ENCODE measurements around the gene RPTOR.

RPTOR gene

DNA sequence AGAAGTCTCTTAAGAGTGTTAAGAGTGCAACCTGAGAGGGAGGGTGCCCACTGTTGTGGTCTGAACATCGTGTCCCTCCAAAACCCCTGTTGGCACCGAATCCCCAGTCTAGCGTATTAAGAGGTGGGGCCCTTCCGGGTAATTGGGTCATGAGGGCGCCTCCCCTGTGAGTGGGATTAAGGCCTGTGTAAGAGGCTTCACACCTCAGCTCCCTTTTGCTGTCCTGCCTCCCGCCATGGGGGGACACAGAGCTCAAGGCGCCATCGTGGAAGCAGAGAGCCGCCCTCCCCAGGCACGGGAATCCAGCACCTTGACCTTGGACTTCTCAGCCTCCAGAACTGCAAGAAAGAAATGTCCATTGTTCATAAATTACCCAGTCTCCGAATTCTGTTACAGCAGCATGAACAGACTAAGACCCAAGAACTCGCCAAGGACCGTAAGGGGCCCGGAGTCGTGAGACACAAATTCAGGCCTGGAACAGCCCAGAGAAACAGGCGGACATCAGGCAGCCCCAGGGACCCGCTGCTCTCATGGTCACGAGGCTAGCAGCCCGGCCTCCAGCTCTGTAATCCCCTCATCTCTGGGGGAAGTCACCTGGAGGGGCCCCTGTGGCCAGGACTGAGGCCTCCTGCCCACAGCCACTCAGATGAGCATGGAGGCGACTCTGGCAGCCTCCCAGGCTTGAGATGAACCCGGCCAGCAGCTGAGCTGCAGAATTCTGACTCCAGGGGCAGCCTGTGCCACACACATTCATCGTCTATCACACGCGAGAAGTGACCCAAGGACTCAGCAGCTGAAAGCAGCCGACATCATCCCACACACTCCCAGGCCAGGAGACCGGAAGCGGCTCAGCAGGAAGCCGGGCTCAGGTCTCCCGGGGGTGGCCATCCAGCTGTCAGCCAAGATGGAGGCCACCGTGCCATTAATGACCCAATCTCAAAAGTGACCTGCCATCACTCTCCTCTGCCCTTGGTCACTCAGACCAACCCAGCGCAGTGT, 434.2 kb downstream of the RPTOR start:
- H3K9ac ChIP-seq (ENCODE audit: low read depth, low read length, poor library complexity): no peak overlapping the region
- H4K91ac ChIP-seq (ENCODE audit: low read depth, low read length, poor library complexity): no peak overlapping the region
- no peak overlapping the region for H2BK12ac ChIP-seq (ENCODE audit: low read length)
- DNase-seq (ENCODE audit: low spot score): no peak
- H2AFZ ChIP-seq (ENCODE audit: low read length): no peak overlapping the region
- H3K14ac ChIP-seq (ENCODE audit: low read length): no peak overlapping the region
- H4K8ac ChIP-seq (ENCODE audit: low read depth, low read length): no peak overlapping the region
- no peak overlapping the region for H2BK5ac ChIP-seq (ENCODE audit: low read length)
- H3K27ac ChIP-seq (replicated peaks; ENCODE audit: low read length): no peak overlapping the region
- H2AK5ac ChIP-seq (ENCODE audit: low read depth, low read length): peak overlapping the region; percentile 42
- peaks cover 0 to 15% (median 2%) of the 10 kb centered on the region in 3 experiments for H3K27me3 ChIP-seq (ENCODE audit: control insufficient read depth in 3 of 3, insufficient read depth in 3 of 3, low read depth in 1 of 3, low read length in 3 of 3)
- H2BK120ac ChIP-seq (ENCODE audit: low read depth, low read length): no peak overlapping the region
- no CpG with 5 or more reads among the region's 31 CpGs for WGBS, 2 donors (ENCODE audit: extremely low coverage in 2 of 2, insufficient read length in 2 of 2, insufficient replicate concordance in 1 of 2)
- H3K4ac ChIP-seq (ENCODE audit: low read length): no peak overlapping the region
- H3K4me1 ChIP-seq (ENCODE audit: control insufficient read depth in 2 of 2, insufficient read depth in 1 of 2, low read depth in 1 of 2, low read length in 2 of 2): peaks cover 0 to 3% of the 10 kb centered on the region in 2 donors
- peaks cover 0 to 2% of the 10 kb centered on the region in 2 donors for H3K9me3 ChIP-seq (replicated peaks in 1 of 2; ENCODE audit: control insufficient read depth in 2 of 2, insufficient read depth in 1 of 2, low read depth in 1 of 2, low read length in 2 of 2)
- no peaks in the 10 kb centered on the region for H3K79me1 ChIP-seq (ENCODE audit: low read depth, low read length)
- H3K4me3 ChIP-seq (ENCODE audit: low read length in 2 of 2): no peak overlapping the region
- H3K18ac ChIP-seq (ENCODE audit: low read length): peak overlapping the region; percentile 25
- H3K4me2 ChIP-seq (ENCODE audit: insufficient read depth, low read length, poor library complexity, severe bottlenecking): no peak overlapping the region
- H2BK15ac ChIP-seq (ENCODE audit: low read length): no peak overlapping the region
- no peaks in the 10 kb centered on the region for H3K36me3 ChIP-seq (replicated peaks in 1 of 2; ENCODE audit: control insufficient read depth in 2 of 2, insufficient read depth in 2 of 2, low read length in 2 of 2)
- H3K23ac ChIP-seq (ENCODE audit: low read depth, low read length, poor library complexity): peak overlapping the region; percentile 29

DNA sequence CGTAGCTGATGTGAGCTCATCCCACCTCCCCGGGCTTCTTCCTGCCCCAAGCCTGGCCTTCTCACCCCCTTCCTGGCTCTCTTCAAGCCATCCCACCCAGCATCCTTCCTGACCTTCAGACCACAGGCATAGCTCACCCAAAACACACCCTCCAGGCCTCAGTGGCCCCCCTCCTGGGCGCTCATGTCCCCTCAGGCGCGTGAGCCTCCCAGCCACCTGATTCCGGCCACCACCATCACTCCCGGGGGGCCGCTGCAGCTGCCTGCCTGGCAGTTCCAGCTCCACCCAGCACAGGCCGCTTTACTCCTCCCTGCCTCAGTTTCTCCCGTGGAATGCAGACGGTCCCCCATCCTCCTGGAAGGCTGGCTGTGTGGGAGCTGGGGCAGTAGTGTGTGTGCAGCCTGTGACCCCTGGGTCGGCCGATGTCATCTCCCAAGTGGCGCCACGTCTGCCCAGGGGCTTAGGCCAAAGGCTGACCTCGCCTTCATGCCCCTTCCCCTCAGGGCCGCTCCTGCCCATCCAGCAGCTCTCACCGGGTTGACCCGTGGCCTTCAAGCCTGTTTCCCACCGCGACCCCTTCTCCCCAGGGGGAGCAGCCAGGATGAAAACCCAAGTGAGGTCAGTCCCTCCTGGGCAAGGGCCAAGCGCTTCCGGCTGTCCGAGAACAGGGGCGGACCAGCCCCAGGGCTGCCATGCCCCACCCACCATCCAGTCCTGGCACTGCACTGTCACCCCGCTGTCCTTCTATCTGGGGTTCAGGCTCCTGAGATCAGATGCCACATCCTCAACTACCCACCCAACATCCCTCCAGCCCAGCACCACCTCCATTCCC, 435.1 kb downstream of the RPTOR start:
- no peak overlapping the region for H2AFZ ChIP-seq (ENCODE audit: low read length)
- peak overlapping the region; percentile 81 for H3K23ac ChIP-seq (ENCODE audit: low read depth, low read length, poor library complexity)
- H2BK15ac ChIP-seq (ENCODE audit: low read length): peak overlapping the region; percentile 97
- no peaks in the 10 kb centered on the region for H3K36me3 ChIP-seq (replicated peaks in 1 of 2; ENCODE audit: control insufficient read depth in 2 of 2, insufficient read depth in 2 of 2, low read length in 2 of 2)
- WGBS, 2 donors (ENCODE audit: extremely low coverage in 2 of 2, insufficient read length in 2 of 2, insufficient replicate concordance in 1 of 2): no CpG with 5 or more reads among the region's 26 CpGs
- peak overlapping the region; percentile 74 for H2AK5ac ChIP-seq (ENCODE audit: low read depth, low read length)
- no peak overlapping the region for H3K4me2 ChIP-seq (ENCODE audit: insufficient read depth, low read length, poor library complexity, severe bottlenecking)
- H3K9ac ChIP-seq (ENCODE audit: low read depth, low read length, poor library complexity): no peak overlapping the region
- no peak overlapping the region for H3K4me3 ChIP-seq (ENCODE audit: low read length in 2 of 2)
- H4K8ac ChIP-seq (ENCODE audit: low read depth, low read length): no peak overlapping the region
- peaks cover 2 to 4% of the 10 kb centered on the region in 2 donors for H3K4me1 ChIP-seq (ENCODE audit: control insufficient read depth in 2 of 2, insufficient read depth in 1 of 2, low read depth in 1 of 2, low read length in 2 of 2)
- H2BK120ac ChIP-seq (ENCODE audit: low read depth, low read length): no peak overlapping the region
- H2BK12ac ChIP-seq (ENCODE audit: low read length): peak overlapping the region; percentile 41
- no peak for DNase-seq (ENCODE audit: low spot score)
- H3K18ac ChIP-seq (ENCODE audit: low read length): peak overlapping the region; percentile 52
- peak overlapping the region; percentile 95 for H3K4ac ChIP-seq (ENCODE audit: low read length)
- H3K27me3 ChIP-seq (ENCODE audit: control insufficient read depth in 3 of 3, insufficient read depth in 3 of 3, low read depth in 1 of 3, low read length in 3 of 3): peaks cover 0 to 15% (median 2%) of the 10 kb centered on the region in 3 experiments
- no peak overlapping the region for H2BK5ac ChIP-seq (ENCODE audit: low read length)
- peak overlapping the region; percentile 82 for H4K91ac ChIP-seq (ENCODE audit: low read depth, low read length, poor library complexity)
- H3K9me3 ChIP-seq (replicated peaks in 1 of 2; ENCODE audit: control insufficient read depth in 2 of 2, insufficient read depth in 1 of 2, low read depth in 1 of 2, low read length in 2 of 2): peaks cover 0 to 2% of the 10 kb centered on the region in 2 donors
- no peaks in the 10 kb centered on the region for H3K79me1 ChIP-seq (ENCODE audit: low read depth, low read length)
- peak overlapping the region; percentile 56 for H3K14ac ChIP-seq (ENCODE audit: low read length)
- no peak overlapping the region for H3K27ac ChIP-seq (replicated peaks; ENCODE audit: low read length)

DNA sequence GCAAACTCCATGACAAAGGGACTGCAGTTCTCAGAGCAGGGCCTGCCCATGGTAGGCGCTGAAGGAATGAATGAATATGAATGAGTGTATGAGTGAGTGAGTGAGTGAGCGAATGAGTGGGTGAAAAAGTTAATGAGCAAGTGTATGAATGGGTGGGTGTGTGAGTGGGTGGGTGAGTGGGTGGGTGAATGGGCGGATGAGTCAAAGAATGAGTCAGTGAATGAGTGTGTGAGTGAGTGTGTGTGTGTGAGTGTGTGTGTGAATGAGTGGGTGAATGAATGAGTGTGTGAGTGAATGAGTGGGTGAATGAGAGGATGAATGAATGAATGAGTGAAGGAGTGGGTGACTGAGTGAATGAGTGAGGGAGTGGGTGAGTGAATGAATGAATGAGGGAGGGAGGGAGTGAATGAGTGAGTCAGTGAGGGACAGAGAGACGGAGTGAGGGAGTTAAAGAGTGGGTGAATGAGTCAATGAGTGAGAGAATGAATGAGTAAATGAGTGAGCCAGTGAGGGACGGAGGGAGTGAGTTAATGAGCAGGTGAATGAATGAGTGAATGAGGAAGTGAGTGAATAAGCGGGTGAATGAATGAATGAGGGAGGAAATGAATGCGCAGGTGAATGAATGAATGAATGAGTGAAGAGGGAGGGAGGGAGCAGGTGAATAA, 435.9 kb downstream of the RPTOR start:
- H3K4me2 ChIP-seq (ENCODE audit: insufficient read depth, low read length, poor library complexity, severe bottlenecking): peak overlapping the region; percentile 66
- H2BK12ac ChIP-seq (ENCODE audit: low read length): no peak overlapping the region
- H2BK5ac ChIP-seq (ENCODE audit: low read length): no peak overlapping the region
- peaks cover 0 to 2% of the 10 kb centered on the region in 2 donors for H3K9me3 ChIP-seq (replicated peaks in 1 of 2; ENCODE audit: control insufficient read depth in 2 of 2, insufficient read depth in 1 of 2, low read depth in 1 of 2, low read length in 2 of 2)
- peak overlapping the region; percentile 52 for H3K18ac ChIP-seq (ENCODE audit: low read length)
- DNase-seq (ENCODE audit: low spot score): no peak
- H2AFZ ChIP-seq (ENCODE audit: low read length): peak overlapping the region; percentile 98
- H3K27me3 ChIP-seq (ENCODE audit: control insufficient read depth in 3 of 3, insufficient read depth in 3 of 3, low read depth in 1 of 3, low read length in 3 of 3): peaks cover 0 to 15% (median 2%) of the 10 kb centered on the region in 3 experiments
- no peak overlapping the region for H2BK120ac ChIP-seq (ENCODE audit: low read depth, low read length)
- H3K4me3 ChIP-seq (ENCODE audit: low read length in 2 of 2): no peak overlapping the region
- peak overlapping the region; percentile 81 for H3K23ac ChIP-seq (ENCODE audit: low read depth, low read length, poor library complexity)
- WGBS, 2 donors (ENCODE audit: extremely low coverage in 2 of 2, insufficient read length in 2 of 2, insufficient replicate concordance in 1 of 2): 100% methylated on average over 4 of the region's 7 CpGs; no CpG with 5 or more reads in 1 of the 2 donors
- peaks cover 6 to 7% of the 10 kb centered on the region in 2 donors for H3K4me1 ChIP-seq (ENCODE audit: control insufficient read depth in 2 of 2, insufficient read depth in 1 of 2, low read depth in 1 of 2, low read length in 2 of 2)
- H3K79me1 ChIP-seq (ENCODE audit: low read depth, low read length): no peaks in the 10 kb centered on the region
- no peak overlapping the region for H3K27ac ChIP-seq (replicated peaks; ENCODE audit: low read length)
- no peak overlapping the region for H2AK5ac ChIP-seq (ENCODE audit: low read depth, low read length)
- H3K14ac ChIP-seq (ENCODE audit: low read length): no peak overlapping the region
- peak overlapping the region; percentile 97 for H2BK15ac ChIP-seq (ENCODE audit: low read length)
- no peaks in the 10 kb centered on the region for H3K36me3 ChIP-seq (replicated peaks in 1 of 2; ENCODE audit: control insufficient read depth in 2 of 2, insufficient read depth in 2 of 2, low read length in 2 of 2)
- H4K8ac ChIP-seq (ENCODE audit: low read depth, low read length): no peak overlapping the region
- no peak overlapping the region for H3K4ac ChIP-seq (ENCODE audit: low read length)
- peak overlapping the region; percentile 82 for H4K91ac ChIP-seq (ENCODE audit: low read depth, low read length, poor library complexity)
- no peak overlapping the region for H3K9ac ChIP-seq (ENCODE audit: low read depth, low read length, poor library complexity)

Data from neuronal stem cell (in vitro differentiated cells).